ENCODE data around the gene ARHGAP26.

Gene ARHGAP26

DNA sequence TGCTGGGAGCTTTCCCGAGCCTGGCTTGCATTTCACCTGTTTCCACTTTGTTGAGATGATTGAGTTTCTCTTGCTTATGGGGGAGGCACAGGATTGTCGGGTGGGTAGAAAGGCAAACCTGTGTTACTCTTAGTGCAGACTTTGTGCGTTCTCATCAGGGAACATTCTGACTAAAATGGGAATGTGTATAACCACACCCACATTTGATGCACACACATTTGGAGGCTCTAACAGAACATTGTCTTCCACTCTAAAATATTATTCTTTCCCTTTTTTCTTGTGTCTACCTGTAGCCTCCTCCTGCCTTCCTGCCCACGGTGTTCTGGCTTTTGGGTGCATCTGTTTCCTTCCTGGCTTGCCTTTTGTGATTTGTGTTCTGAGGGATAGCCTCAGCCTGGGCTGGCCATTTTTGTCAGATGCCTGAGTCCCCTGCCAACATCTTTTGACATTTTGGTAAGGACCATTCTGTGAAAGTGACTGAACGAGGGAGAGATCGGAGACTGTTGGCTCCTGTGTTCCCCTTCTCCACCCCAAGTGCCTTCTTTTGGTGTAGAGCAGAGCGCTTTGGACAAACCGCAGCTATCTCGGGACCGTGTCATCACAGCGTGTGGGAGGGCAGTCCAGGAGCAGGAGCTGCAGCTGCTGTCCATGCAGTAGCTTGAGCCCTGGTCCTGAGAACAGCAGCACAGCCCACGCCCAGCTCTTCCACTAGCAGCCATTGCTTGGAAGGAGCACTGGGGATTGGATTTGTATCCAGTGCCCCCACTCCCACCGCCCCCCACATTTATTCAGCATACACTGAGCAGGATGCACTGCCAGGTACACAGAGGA is 101.4 kb downstream of the ARHGAP26 start:
- no peak for DNase-seq (ENCODE audit: low read depth in 2 of 2, low spot score in 1 of 2)

DNA sequence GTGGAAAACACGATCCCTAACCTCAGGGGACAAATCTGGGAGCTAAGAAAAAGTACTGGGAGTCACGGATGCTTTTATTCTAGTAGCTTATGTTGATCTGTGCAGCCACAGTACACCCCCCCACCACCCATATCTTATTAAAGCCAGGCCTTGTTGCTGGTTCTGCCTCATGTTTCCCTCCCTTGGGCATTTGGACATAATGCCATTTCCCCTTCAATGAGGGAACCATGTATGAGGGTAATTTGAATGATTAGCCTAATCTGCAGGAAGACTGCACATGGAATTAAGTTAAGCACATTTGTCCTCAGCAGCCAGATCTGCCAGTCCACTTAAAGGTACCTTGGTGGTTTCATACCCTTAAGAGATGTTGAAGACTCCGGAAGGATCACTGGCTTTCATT is 102.0 kb downstream of the ARHGAP26 start:
- DNase-seq (ENCODE audit: low read depth in 2 of 2, low spot score in 1 of 2) = no peak

DNA sequence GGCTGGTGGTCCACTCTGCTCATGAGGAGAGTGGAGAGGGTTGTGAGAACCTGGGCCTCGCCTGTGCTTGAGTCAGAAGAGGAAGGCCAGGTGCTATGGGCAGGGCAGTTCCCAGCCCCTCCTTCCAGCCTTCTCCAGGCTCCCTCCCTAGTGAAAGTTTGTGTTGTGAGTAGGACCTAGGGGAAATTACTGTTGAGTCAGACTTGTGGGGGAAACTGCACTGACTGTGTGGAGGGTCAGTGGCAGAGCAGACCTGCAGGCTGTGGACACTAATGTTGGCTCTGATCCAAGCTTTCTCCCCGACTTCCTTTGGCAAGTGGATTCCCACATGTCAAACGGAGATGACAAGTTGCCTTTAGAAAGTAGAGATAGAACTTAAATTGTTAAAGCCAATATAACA is 102.6 kb downstream of the ARHGAP26 start:
- no peak for DNase-seq (ENCODE audit: low read depth in 2 of 2, low spot score in 1 of 2)

DNA sequence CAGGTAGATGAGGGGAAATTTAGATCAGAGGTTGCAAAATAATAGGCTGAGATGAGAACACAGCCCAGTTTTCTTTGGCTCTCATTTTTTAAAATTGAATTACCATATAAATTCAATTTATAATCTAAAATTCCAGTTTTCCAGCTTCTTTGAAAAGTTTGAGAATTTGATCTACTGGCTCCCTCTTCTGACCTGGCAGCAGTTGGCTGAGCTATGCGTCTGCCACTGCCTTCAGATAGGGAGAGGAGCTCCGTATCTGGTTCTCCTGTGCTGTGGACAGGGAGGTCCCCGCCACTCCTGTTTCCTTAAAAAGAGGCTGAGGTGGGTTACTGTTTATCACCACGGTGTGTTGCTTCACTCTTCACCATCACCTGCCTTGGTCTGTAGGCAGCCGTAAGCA is 103.7 kb downstream of the ARHGAP26 start:
- no peak for DNase-seq (ENCODE audit: low read depth in 2 of 2, low spot score in 1 of 2)

DNA sequence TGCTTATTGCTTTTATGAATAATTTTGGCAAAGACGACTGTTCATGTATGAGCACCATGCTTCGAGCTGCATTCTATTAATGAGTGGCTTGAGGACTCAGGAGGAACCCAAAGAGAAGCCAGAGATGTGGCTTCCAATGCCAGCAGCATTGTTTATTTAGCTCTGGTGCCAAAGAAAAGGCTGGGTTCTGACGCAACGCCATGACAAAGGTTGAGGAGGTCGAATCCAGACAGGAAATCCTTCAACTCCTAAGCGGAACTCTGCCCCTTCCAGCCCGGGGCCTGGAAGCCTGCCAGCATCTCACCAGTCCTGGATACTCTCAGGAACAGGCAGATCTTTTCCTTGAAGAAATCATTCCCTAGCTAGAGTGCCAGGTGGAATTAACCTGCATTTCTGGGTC is 104.4 kb downstream of the ARHGAP26 start:
- no peak for DNase-seq (ENCODE audit: low read depth in 2 of 2, low spot score in 1 of 2)

DNA sequence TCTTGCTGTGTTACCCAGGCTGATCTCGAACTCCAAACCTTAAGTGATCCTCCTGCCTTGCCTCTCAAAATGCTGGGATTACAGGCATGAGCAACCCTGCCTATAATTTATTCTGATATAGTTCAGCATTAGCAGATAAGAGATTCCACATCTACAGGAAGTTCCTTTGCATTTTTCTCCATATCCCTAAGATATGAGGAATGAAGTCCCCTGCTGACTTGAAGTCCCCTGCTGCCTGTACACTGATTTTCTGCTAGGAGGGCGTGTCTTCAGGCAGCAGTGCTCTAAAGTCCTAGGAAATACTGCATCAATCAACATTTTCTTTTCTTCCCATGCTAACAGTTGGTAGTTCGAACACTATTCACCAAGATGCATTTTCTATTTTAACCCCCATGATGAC is 105.8 kb downstream of the ARHGAP26 start:
- DNase-seq (ENCODE audit: low read depth in 2 of 2, low spot score in 1 of 2) = no peak

DNA sequence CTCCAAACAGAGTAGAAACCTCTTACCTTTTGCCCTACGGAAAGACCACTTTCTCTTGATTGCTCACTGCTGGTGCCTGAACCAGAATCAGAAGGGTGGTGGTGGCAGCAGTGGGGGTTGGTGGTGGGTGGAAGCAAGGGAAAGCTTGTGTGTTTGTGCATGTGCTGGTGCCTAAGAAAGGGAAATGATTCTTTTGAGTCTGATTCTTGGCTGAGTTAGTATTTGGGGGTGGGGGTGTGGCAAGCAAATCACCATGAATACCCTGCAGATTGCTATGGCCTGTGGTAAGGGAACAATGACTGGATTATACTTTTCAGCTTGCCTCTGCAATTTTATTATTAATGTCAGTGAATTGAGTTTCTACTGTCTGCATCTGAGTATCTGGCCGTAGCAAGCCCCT is 106.6 kb downstream of the ARHGAP26 start:
- no peak for DNase-seq (ENCODE audit: low read depth in 2 of 2, low spot score in 1 of 2)

DNA sequence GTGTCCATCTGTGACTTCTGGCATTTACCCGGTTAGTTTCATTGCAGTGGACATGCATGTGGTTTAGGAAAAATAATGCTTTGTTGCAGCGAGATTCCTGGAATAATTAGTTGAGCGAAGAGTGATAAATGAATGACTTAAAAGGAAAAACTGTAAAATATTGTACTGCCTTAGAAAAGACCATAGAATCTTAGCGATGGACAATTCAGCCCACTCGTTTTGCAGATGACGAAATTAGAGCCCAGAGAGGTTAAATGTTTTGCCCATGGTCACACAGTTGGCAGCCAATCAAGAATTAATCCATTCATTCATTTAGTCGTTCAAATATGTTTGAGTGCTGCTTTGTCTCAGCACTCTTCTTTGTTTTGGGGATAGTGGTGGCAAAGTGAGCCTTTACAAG is 107.9 kb downstream of the ARHGAP26 start:
- DNase-seq (ENCODE audit: low read depth in 2 of 2, low spot score in 1 of 2) = no peak

DNA sequence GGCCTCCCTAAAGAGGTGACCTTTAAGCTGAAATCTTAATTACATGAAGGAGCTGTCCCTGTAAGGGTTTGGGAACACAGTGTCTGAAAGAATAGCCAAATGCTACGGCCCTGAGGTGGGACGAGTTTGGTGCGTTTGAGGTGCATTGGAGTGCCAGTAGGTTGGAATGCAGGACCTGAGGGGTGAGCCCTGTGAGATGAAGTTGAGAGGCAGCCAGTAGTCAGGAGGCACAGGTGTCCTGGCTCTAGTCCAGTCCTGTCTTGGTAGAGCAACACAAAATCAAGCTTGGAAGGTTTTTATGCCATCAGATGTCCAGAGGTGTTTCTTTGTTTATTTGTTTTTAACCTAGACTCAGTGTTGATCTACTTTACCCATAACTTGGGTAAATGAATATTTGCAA is 108.5 kb downstream of the ARHGAP26 start:
- DNase-seq (ENCODE audit: low read depth in 2 of 2, low spot score in 1 of 2) = no peak

DNA sequence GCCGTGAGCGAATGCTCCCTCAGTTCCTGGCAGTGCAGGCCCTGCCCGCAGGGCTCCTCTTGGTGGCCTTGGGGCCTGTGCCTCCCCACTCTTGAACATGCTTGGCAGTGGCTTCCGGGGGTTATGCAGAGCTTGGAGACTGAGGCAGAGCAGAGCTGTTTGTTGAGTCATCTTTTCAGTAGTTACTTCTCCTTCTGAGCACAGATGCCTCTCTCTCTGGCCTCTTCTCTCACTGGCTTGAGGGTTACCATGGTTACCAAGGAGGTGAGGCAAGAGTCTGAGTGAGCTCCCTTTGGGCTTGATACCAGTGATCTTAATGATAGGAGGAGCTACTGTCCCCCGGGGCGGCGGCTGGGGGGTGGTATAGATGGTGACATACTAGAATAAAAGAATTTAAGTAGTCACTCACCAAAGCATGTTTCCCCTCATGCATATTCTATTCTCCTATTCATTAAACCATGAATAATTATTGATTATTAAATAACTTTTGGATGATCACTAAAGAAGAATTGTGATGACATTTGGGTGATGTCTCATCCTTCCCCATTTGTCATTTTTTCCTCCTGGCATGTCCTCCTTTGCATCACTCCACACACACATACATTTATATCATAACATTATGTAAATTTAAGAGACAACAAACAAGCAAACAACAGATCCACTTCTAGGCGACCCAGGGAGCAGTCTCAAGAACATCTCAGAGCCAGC is 111.1 kb downstream of the ARHGAP26 start:
- no peak for DNase-seq (ENCODE audit: low read depth in 2 of 2, low spot score in 1 of 2)

DNA sequence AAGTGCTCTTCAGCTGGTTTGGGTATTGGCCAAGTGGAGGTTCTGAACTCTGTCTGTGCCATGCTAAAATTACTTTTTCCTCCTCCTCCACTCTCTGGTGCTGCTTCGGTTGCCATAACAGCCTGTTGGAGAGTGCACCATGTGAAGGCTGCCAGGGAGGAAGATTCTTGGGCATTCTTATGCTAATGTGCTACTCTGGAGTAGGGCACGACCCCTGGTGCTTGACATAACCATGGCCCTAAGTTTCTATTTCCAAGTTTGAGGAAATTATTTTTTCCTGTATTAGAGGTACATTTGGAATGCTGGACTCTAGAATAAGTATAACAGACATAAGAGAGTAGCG is 111.6 kb downstream of the ARHGAP26 start:
- no peak for DNase-seq (ENCODE audit: low read depth in 2 of 2, low spot score in 1 of 2)

DNA sequence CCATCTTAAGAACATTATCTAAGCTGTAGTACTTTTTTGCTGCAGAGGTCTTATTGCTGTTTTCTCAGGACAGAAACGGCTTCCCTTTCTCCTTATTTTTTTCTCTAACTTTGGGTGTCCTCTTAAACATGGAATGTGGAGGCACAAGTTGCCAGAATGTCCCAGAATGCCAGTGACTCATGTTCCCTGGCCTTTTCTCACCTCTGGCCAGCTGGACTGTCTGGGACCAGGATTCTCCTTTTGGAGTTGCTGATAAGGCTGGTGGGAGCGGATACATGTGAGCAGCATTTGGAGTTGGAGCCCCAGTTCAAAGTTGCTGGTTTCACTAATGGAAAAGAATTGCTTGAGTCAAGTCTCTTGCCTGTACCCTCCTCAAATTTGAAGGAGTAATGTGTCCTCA is 112.8 kb downstream of the ARHGAP26 start:
- no peak for DNase-seq (ENCODE audit: low read depth in 2 of 2, low spot score in 1 of 2)

DNA sequence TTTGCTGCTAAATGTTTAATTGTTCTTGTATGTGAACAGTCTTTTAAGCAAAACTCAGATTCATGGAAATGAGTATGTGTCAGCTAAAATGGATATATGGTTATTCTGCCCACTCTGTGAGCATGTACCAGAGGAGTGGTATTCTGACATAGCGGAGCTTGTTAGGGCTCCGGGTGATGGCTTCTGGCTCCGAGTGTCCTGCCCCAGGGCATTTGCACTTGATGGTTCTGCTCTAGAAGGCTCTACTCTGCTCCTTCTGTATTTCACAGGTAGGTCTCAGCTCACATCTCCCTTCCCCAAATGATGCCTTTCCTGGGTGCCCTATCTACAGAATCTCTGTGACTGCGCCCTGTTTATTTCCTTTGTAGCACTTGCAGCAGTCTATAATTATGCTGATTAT is 113.3 kb downstream of the ARHGAP26 start:
- DNase-seq (ENCODE audit: low read depth in 2 of 2, low spot score in 1 of 2) = no peak

DNA sequence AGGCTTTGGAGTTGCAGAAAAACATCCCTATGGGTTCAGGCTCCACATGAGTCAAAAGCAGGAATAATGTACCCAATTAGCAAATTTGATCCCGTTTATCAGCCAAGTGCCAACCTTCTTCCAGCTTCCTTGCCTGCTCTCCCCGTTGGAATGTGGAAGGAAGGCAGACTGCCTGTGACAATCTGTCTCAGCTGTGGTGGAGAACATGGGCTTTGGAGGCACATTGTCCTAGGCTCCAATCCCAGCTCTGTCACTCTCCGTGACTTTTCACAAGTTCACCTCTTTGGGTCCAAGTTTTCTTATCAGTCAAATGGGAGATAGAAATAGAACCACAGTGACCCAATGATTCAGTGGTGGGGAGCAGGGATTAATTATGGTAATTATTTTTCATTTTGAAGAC is 113.9 kb downstream of the ARHGAP26 start:
- DNase-seq (ENCODE audit: low read depth in 2 of 2, low spot score in 1 of 2) = no peak

DNA sequence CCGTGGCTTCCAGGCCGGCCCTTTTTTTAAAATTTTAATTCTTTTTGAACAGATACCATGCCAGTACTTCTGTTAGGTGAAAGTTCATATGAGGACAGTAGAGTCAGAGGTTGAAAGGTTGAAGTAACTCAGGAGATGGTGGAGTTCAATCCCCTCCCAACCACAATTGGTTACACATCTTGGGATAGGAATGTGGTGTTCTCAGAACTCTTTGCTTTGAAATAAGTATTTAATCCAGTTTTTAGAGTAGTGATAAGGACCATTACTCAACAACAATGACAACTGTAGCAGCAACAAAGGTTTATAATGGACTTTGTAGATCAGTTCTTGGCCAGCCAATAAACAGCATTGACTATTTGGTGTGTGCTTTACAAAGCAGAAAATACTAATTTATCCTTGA is 116.0 kb downstream of the ARHGAP26 start:
- no peak for DNase-seq (ENCODE audit: low read depth in 2 of 2, low spot score in 1 of 2)

DNA sequence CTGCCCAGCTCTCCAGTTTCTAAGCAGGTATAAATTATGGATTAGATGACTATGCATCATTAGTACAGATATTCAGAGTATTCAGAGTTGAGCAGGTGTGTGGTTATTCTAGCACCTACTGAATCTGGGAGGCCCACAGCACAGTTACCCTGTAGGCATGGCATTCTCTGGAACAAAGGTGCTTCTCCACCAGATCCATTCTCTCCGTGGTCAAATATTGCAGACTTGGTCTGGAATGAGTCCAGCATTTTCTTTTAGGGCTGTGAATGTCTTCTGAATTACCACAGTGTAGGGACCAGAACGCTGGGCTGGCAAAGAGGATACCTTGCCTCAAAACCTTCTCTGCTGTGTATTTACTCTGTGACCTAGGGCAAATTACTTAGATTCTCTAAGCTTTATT is 116.8 kb downstream of the ARHGAP26 start:
- DNase-seq (ENCODE audit: low read depth in 2 of 2, low spot score in 1 of 2) = no peak

DNA sequence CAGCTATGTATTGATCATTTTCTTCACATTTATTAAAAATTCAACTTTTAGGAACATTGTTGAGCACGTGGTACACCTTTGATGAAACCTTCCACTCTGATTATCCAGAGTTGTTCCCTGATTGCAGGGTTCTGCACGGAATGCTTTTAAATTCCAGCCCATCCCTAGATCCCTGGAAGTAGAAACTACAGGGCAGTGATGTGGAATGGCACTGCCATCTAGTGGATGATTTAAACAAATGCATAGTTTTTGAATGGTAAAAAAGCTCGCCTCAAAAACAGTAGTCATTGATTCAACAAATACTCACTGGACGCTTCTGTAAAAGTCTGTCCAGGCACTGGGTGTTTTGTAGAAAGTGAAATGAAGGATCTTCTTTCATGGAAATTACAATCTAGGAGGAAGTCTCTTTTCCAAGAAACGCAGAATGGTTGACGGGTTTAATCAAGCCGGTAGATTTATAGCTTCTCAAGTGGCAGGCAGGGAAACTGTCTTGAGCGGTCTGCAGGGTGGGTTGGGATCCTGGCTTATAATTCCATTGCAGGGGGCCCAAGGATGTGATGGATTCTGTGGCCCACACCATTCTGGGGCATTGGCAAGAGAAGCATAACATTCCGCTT is 118.4 kb downstream of the ARHGAP26 start:
- no peak for DNase-seq (ENCODE audit: low read depth in 2 of 2, low spot score in 1 of 2)

DNA sequence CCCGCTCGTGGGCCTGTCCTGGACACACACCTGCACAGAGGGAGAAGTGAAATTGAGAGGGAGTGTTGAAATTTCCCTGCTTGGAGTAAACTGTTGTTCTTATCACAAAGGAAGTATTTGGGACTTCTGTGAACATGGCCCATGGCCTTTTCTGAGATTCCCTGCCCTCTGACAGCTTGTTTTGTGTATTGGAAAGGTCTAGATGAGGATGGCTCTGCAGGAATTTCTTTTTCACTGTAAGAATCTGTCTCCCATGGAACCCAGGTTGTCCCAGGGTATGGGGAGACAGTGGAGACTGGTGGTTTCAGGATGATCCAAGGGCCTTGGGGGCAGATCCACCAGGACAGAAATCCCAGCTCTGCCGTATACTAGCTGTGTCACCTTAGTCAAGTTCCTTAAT is 121.8 kb downstream of the ARHGAP26 start:
- no peak for DNase-seq (ENCODE audit: low read depth in 2 of 2, low spot score in 1 of 2)

DNA sequence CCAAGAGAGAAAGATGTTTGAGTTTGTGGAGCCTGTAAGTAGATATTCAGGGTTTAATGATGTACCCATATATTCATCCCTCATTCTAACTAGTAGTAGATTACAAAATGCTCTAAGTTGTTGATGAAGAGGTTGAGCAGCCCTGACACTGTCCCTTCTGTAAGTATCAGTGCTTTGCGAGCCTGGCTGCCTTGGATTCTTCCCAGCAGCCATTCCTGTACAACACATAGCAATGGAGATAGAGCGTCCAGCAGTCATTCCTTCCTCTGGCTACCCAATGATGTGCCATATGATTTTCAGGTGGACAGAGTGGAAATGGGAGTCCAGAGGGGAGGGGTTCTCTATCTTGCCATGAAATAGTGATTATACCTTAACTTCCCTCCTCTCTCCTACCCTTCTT is 124.1 kb downstream of the ARHGAP26 start:
- no peak for DNase-seq (ENCODE audit: low read depth in 2 of 2, low spot score in 1 of 2)

DNA sequence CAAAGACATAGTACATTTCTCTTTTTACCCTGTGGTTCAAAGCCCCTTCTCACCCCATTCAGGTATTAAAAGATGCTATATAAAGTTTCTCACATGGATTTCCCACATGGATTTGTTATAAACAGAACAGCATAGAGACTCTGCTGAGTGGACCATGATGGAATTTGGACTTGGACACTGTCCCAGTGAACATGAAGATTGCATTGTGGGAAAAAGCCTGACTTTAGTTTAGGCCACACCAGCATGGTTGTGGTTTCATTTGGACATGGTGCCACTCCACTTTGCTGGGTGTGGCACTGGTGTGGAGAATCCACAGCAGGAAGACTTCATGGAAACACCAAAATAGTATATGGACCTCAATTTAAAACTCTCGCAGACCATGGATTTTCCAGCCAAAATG is 124.6 kb downstream of the ARHGAP26 start:
- DNase-seq (ENCODE audit: low read depth in 2 of 2, low spot score in 1 of 2) = no peak

DNA sequence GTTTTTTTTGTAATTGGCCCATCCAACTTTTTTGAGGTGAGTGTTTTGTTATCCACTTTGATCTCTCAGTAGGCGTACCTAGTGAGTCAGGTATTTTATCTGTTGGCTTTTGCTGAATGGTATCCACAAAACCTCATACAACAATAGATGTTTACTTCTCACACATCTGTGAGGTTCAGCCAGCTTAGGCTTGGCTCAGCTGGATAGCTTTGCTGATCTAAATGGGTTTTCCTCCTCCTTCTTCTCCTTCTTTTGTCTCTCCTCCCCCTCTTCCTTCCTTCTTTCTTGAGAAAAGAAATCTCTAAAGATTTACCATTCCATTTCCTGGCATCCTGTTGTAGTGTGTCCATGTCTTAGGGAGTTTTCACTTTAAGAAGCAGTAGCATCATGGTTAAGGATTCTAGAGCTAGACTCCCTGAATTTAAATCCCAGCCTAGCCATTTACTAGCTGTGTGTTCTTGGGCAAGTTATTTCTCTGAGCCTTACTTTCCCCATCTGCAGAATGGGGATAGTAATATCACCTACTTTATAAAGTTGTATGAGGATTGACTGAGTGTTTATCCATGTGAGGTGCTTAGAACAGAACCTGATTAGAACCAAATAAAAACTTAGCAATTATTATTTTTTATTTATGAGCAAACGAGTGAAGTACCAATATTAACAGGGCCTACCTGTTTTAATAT is 126.3 kb downstream of the ARHGAP26 start:
- DNase-seq (ENCODE audit: low read depth in 2 of 2, low spot score in 1 of 2) = no peak

DNA sequence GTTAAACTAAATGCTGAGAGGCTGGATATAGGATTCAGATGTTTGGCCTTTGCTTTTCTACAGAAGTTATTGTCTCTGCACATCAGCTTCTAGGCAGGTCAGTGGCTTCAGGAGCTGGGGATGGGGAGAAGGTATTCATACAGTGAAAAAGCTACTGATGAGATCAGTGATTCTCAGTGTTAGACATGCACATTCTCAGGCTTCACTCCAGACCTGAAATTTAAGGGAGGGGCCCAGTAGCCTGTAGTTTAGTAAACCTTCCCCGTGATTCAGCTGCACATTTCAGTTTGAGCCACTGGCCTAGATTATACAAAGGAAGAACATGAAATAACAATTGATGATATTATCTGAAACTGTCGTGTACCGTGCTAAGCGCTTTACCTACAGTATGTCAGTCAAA is 127.2 kb downstream of the ARHGAP26 start:
- no peak for DNase-seq (ENCODE audit: low read depth in 2 of 2, low spot score in 1 of 2)
